Inflammatory macrophage (primary cell): ENCODE data around the gene BICRA.
"Not testable (repeated sequence)": the region's sequence is repeated elsewhere in the genome, so short reads cannot be mapped to it uniquely, and the experiment has no call there.

ENCODE experiments used
- DNase-seq, 2 donors: peaks; one replicate each; pipeline ENCODE4 v3.0.0-alpha.2; 2020 to 2022

The BICRA gene

DNA sequence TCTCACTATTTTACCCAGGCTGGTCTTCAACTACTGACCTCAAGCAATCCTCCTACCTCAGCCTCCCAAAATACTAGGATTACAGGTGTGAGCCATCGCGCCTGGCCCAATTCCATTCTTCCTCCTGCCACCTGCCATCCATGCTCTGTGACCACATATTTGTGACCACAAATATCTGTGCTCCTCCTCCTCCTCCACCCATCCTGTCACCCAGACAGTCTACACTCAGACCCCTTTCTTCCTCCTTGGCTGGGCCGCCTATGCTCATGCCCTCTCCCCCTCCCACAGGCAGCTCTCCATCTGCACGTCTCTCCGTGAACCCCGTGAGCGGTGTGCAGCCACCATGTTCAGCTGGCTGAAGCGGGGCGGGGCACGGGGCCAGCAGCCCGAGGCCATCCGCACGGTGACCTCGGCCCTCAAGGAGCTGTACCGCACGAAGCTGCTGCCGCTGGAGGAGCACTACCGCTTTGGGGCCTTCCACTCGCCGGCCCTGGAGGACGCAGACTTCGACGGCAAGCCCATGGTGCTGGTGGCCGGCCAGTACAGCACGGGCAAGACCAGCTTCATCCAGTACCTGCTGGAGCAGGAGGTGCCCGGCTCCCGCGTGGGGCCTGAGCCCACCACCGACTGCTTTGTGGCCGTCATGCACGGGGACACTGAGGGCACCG lies 107.5 kb downstream of the BICRA start:
- DNase-seq = no peak

GRCh38 chr19:47718415-47719046 lies 109.6 kb downstream of the BICRA start:
- DNase-seq = not testable (repeated sequence)

GRCh38 chr19:47719047-47719859 lies 110.3 kb downstream of the BICRA start:
- DNase-seq = no peak

DNA sequence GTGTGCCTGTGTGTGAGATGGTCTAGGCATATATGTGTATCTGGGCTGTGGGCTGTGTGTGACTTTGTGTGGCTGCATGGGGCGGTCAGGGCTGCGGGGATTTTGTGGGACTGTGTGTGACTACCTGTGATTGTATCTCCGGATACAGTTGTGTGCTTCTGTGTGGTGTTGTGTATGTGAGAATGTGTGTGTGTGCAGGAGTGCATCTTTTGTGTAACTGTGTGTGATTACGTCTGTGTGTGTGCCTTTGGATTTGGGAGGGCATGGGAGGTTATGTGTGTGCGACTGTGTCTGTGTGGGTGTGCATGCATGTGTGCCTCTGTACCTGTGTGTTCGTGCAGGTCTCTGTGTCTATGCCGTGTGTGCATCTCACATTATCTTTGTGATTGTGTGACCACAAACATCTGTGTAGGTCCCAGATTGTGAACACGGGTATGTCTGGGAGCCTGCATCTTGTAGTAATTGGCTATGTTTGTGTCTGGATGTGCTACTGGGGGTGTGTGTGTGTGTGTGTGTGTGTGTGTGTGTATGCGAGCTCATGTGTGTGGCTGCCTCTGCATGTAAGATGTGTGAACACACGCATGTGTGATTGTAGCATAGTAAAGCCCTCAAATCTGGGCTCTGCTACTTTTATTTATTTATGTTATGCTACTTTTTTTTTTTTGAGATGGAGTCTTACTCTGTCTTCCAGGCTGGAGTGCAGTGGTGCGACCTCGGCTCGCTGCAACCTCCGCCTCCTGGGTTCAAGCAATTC lies 111.9 kb downstream of the BICRA start:
- DNase-seq = no peak

DNA sequence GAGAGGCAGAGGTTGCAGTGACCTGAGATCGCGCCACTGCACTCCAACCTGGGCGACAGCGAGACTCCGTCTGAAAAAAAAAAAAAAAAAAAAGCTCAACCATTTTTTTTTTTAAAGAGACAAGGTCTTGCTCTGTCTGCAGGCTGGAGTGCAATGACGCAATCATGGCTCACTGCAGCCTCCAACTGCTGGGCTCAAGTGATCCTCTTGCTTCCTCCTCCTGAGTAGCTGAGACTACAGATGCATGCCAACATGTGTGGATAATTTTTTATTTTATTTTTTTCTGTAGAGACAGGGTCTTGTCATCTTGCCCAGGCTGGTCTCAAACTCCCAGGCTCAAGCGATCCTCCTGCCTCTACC lies 114.6 kb downstream of the BICRA start:
- DNase-seq = peak; percentile 79 to 88

DNA sequence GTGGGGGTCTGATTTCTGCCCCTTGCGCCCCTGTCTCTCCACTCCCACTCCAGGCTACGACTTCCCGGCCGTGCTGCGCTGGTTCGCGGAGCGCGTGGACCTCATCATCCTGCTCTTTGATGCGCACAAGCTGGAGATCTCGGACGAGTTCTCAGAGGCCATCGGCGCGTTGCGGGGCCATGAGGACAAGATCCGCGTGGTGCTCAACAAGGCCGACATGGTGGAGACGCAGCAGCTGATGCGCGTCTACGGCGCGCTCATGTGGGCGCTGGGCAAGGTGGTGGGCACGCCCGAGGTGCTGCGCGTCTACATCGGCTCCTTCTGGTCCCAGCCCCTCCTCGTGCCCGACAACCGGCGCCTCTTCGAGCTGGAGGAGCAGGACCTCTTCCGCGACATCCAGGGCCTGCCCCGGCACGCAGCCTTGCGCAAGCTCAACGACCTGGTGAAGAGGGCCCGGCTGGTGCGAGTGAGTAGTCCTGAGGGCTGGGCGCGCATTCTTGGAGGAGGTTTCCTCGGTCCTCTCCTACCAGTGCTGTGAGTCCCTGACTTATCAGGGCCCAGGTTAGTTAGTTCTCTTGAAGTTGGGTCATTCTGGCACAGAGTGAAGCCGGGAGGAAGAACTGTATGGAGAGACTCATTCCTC lies 116.9 kb downstream of the BICRA start:
- DNase-seq = no peak

DNA sequence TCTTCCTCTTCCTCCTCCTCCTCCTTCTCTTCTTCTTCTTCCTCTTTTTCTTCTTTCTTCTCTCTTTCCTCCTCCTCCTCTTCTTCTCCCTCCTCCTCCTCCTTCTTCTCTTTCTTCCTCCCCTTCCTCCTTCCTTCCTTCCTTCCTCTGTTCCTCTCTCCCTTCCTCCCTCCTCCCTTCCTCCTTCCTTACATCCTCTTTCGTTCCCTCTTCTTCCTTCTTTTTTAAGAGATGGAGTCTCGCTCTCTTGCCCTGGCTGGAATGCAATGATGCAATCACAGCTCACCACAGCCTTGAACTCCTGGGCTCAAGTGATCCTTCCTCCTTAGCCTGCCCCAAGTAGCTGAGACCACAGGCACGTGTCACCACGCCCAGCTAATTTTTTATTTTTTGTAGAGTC lies 117.5 kb downstream of the BICRA start:
- DNase-seq = peak; percentile 35 to 51

- DNase-seq = not testable (repeated sequence)
Observed at GRCh38 chr19:47728295-47728694, 119.4 kb downstream of the BICRA start.

- DNase-seq = no peak
Observed at GRCh38 chr19:47729468-47729798, 120.5 kb downstream of the BICRA start.

DNA sequence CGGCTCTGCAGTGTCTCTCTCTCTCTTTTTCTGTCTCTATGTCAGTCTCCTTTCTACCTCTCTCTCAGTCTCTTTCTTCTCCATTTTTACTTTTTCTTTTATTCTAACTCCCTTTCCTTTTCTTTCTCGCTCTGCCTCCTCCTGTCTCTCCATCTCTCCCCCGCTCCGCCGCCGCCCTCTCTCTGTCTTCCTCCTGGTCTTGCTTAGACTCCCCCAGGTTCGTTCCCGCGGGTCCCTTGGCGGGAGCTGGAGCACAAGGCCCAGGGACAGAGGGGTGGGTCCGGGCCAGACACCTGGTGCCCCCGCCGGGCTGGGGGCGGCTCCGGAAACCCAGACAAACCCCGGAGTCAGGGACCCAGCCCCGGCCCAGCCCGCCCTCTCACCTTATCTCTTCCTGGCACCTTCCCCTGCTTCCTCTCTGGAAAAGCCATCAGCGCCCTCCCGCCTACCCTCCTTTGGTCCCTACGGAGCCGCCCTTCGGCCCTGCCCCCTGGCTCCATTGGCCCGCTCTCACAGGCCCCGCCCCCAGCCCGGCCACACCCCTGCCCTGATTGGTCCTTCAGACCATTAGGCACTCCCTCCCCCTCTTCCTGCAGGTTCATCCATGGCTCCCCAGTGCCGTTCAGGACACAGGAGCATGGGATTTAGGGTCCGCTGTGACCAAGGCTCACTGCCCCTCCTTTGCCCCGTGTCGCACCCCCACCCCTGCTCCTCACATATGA lies 121.0 kb downstream of the BICRA start:
- no peak for DNase-seq

DNA sequence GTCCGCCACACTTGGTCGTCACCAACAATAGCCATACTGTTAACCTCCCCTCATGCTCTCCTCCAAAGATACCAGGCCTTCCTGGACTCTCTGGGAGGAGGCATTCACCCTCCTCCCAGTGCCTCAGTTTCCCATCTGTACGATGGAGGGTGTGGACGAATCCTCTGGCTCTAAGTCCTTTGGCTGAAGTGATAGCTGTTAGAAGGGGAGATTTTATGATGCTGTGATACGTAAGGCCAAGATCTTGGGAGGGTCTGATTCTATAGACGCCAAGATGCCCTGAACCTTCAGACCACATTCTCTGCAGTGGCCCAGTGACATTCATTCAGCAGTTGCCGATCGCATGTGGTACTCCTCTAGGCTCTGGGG lies 121.6 kb downstream of the BICRA start:
- no peak for DNase-seq

- no peak for DNase-seq
Observed at GRCh38 chr19:47730910-47731309, 122.0 kb downstream of the BICRA start.

- DNase-seq = no peak
Observed at GRCh38 chr19:47735131-47735530, 126.2 kb downstream of the BICRA start.

- DNase-seq = no peak
Observed at GRCh38 chr19:47740866-47741519, 132.1 kb downstream of the BICRA start.

- DNase-seq = no peak
Observed at GRCh38 chr19:47741544-47742140, 132.7 kb downstream of the BICRA start.

GRCh38 chr19:47742634-47743033 lies 133.7 kb downstream of the BICRA start:
- no peak for DNase-seq

DNA sequence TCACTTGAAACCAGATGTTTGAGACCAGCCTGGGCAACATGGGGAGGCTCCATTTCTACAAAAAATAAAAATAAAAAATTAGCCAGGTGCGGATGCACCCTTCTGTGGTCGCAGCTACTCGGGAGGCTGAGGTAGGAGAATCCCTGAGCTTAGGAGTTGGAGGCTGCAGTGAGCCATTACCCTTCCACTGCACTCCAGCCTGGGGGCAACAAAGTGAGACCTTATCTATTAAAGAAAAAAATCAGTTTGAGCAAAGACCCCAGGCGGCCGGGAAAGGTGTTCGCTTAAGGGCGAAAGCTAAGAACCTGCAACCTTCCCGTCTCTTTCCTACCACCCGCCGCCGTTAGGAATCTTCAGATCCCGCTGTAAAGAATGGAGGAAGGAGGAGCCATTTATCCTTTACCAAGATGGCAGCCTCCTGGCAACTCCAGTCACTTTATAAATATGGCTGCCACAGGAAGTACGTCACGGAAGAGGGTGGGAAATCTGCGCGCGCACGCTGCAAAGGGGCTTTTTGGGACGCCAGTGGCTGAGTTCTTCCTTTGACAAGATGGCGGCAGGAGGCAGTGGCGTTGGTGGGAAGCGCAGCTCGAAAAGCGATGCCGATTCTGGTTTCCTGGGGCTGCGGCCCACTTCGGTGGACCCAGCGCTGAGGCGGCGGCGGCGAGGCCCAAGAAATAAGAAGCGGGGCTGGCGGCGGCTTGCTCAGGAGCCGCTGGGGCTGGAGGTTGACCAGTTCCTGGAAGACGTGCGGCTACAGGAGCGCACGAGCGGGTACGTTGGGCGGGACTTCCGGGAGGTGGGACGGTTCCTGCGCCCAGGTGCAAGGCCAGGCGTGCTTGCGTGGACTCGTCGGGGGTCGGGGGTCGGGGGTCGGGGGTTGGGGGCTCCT lies 136.3 kb downstream of the BICRA start, which contains the start of gene NOP53:
NOP53 (plus strand) TSS at position 537 of the 892 bp plus-strand sequence; CDS start at position 551, 14 bp downstream.
- DNase-seq = peak; percentile 98 to 99

DNA sequence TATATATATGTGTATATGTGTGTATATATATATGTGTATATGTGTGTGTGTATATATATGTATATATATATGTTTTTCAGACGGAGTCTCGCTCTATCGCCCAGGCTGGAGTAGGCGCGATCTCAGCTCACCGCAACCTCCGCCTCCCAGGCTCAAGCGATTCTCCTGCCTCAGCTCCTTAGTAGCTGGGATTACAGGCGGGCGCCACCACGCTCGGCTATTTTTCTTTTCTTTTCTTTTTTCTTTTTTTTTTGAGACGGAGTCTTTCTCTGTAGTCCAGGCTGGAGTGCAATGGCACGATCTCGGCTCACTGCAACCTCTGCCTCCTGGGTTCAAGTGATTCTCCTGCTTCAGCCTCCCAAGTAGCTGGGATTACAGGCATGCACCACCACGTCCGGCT lies 137.2 kb downstream of the BICRA start:
- not testable (repeated sequence) for DNase-seq

GRCh38 chr19:47749326-47749725 lies 140.4 kb downstream of the BICRA start:
- no peak for DNase-seq

- no peak for DNase-seq
Observed at GRCh38 chr19:47750752-47751151, 141.8 kb downstream of the BICRA start.
